GM18909 (cell line): Measurements from ENCODE around the gene NDUFB3.
"Not testable (repeated sequence)": the region's sequence is repeated elsewhere in the genome, so short reads cannot be mapped to it uniquely, and the experiment has no call there.

Experiments used
- ATAC-seq: cut with Tn5 transposase; IDR thresholded peaks from one replicate; pipeline ENCODE4 v1.9.1; 2021; ENCODE audit warnings: mild to moderate bottlenecking; ENCODE audit not compliant: unreplicated experiment, poor library complexity

NDUFB3 gene

DNA sequence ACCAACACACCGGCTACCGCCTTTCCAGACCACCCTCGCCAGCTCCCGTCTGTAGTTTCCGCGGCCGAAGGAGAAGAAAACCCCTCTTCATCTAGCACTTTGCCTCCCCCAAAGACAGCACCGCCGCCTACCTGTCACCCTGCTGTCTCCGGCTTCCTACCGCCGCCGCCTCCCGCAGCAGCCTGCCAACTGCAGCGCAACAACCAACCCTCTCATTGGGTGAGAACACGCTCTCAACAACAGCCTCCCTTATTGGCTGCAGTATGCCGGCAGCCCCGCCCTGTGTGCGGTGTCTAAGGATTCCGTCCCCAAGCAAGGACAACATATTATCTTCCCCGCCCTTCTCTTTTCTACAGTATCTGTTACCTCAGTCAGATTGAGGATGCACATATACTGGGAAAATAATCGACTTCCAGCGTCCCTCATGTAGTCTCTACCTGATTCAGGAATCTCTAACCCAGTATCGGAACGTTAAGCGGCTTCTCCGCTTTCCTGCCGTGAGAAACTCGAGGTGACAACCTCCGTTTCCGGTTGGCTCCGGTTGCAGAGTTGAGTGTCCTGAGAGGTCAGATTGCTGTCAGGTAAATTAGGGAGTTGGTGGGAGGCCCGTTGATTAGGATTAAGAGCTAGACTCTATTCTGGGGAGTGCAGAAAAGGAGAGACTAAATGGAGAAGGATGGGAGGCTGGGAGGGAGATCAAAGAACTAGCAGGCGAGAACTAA, at the start of gene NDUFB3, which contains the start of gene HYCC2:
Gene NDUFB3 (plus strand): TSS at position 523 of the 722 bp plus-strand sequence. CDS start 6,882 bp downstream, outside the sequence.
Gene HYCC2 (minus strand): TSS at position 193 of the 722 bp plus-strand sequence. CDS start 47,662 bp downstream, outside the sequence.
- ATAC-seq: peak; percentile 98

DNA sequence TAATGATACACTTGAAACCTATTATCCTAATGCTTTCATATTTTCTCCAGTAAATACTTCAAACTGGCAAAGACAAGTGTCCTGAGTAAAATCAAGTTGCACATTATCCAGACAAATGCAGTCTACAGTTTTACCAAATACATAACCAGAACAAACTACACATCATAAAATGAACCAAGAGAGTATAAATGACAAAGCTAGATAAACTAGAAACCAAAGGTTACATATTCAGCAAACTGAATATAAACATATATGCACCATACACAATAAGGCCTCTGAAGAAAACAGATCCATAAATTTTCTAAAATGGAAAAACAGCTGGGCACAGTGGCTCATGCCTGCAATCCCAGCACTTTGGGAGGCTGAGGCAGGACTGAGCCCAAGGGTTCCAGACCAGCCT, 47.3 kb upstream of the NDUFB3 start:
- no peak for ATAC-seq

DNA sequence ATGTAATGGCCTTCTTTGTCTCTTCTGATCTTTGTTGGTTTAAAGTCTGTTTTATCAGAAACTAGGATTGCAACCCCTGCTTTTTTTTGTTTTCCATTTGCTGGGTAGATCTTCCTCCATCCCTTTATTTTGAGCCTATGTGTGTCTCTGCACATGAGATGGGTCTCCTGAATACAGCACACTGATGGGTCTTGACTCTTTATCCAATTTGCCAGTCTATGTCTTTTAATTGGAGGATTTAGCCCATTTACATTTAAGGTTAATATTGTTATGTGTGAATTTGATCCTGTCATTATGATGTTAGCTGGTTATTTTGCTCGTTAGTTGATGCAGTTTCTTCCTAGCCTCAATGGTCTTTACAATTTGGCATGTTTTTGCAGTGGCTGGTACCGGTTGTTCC, 37.4 kb upstream of the NDUFB3 start:
- not testable (repeated sequence) for ATAC-seq

DNA sequence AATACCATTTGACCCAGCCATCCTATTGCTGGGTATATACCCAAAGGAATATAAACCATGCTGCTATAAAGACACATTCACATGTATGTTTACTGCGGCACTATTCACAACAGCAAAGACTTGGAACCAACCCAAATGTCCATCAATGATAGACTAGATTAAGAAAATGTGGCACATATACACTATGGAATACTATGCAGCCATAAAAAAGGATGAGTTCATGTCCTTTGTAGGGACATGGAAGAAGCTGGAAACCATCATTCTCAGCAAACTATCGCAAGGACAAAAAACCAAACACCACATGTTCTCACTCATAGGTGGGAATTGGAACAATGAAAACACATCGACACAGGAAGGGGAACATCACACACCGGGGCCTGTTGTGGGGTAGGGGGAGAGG, 33.4 kb upstream of the NDUFB3 start:
- ATAC-seq: not testable (repeated sequence)

GRCh38 chr2:201038855-201039254, 32.9 kb upstream of the NDUFB3 start:
- ATAC-seq: no peak

DNA sequence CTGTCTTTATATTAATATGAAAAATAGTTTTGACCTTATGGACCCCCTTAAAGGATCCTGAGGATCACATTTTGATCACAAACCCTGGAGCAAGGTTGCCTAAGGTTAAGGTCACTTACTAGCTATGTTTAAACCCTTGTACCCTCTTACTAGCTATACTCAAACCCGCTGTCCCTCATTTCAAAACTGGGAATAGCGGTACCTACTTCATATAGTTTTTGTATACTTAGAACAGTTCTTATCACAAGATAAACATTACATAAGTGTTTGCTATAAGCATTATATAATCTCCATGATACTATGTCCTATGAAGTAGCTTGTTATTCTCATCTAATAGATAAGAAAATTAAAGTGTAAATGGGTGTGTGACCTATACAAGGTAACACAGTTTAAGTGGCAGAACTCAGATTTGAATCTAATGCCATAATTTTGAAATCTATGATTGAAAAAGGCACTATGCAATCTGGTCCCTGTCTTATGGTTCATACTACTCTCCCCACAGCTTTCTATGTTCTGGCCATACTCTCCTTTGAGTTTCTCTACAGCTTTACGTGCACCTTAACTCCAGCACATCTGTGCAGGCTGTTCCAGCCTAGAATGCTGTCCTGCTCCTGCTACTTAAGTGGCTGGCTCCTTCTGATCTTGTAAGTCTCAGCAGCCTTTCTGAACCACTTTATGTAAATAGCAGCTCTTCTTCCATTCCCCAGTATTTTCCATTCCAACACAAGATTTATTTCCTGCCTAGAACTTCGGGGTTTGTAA, 30.8 kb upstream of the NDUFB3 start:
- no peak for ATAC-seq

DNA sequence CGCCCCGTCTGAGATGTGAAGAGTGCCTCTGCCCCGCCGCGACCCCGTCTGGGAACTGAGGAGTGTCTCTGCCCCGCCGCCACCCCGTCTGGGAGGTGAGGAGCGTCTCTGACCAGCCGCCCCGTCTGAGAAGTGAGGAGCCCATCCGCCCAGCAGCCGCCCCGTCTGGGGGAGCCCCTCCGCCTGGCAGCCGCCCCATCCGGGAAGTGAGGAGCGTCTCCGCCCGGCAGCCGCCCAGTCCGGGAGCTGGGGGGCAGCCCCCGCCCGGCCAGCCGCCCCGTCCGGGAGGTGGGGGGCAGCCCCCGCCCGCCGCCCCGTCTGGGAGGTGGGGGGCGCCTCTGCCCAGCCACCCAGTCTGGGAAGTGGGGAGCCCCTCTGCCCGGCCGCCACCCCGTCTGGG, 29.4 kb upstream of the NDUFB3 start:
- ATAC-seq: not testable (repeated sequence)

GRCh38 chr2:201043050-201043449, 28.8 kb upstream of the NDUFB3 start:
- not testable (repeated sequence) for ATAC-seq

DNA sequence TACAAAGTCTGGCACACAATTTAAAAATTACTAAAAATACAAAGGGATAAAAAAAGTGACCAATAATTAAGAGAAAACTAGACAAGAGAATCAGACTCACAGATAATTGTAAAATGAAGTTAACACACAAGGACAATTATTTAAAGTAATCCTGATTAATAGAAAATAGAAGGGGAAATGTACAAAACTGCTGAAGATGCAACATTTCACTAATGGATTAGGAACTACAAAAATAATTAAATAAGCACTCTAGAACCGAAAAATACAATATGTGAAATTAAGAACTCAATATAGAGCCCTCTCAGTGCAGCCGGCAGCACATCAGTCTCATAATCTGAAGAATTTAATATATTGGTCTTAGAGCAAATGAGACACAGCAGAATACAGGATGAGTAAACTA, 24.9 kb upstream of the NDUFB3 start:
- no peak for ATAC-seq

- ATAC-seq: no peak
Measured at GRCh38 chr2:201049455-201049854, 22.3 kb upstream of the NDUFB3 start.

- ATAC-seq: no peak
Measured at GRCh38 chr2:201057087-201057521, 14.7 kb upstream of the NDUFB3 start.

DNA sequence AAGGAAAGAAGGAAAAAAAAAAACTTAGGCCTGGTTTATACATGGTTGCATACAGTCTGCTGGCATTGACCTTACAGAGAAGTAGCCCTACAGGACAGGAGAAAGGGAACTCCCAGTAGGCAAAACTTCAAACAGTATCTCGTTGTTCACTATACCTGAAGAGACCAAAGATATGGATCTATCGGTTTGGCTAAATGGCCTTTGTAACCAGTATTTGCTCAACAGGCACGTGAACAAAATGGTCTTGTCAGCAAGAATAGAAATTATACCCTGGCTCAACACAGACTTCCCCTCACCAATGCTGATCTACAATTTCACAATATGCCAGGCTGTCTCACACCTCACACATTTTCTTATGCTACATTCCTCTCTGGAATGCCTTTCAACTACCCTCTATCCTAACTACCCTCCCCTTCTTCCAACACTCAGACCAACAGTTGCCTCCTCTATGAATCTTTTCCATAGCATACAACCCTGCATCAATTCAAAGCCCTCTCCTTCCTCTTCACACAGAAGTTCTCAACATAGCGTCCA, 14.0 kb upstream of the NDUFB3 start:
- ATAC-seq: no peak

- ATAC-seq: no peak
Measured at GRCh38 chr2:201058914-201059313, 12.9 kb upstream of the NDUFB3 start.

DNA sequence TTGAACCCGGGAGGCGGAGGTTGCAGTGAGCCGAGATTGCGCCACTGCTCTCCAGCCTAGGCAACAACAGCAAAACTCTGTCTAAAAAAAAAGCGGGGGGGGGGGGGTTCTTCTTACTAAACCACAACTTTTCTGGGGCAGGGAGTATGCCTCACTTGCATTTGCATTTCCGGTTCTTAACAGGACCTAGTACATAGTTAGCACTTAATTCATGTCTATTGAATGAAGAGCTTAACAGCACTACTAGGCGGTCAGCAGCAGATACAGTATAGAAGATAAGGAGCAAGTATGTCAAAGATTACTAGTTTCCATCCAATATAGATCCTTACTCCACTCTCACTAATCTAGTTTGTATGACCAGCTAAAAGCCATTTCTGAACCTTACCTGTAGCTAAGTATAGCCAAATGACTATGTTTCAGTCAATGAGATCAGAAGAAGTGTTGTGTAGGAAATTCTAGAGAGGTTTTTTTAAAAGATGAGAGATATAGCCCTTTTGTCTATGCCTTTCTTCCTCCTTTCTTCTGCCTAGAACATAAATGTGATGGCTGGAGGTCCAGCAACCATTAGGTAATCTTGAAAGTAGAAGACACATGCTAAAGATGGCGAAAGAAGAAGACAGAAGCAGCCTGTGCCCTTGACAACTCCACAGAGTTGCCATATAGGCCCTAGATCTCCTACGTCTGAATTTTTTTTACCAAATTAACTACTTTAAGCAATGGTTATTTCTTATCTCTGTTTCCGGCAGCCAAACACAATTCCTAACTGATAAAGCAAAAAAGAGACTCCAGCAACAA, 11.6 kb upstream of the NDUFB3 start:
- ATAC-seq: no peak

DNA sequence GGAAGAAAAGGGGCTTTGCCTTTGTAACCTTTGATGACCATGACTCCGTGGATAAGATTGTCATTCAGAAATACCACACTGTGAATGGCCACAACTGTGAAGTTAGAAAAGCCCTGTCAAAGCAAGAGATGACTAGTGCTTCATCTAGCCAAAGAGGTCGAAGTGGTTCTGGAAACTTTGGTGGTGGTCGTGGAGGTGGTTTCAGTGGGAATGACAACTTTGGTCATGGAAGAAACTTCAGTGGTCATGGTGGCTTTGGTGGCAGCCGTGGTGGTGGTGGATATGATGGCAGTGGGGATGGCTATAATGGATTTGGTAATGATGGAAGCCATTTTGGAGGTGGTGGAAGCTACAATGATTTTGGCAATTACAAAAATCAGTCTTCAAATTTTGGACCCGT, 8.3 kb upstream of the NDUFB3 start:
- ATAC-seq: not testable (repeated sequence)

DNA sequence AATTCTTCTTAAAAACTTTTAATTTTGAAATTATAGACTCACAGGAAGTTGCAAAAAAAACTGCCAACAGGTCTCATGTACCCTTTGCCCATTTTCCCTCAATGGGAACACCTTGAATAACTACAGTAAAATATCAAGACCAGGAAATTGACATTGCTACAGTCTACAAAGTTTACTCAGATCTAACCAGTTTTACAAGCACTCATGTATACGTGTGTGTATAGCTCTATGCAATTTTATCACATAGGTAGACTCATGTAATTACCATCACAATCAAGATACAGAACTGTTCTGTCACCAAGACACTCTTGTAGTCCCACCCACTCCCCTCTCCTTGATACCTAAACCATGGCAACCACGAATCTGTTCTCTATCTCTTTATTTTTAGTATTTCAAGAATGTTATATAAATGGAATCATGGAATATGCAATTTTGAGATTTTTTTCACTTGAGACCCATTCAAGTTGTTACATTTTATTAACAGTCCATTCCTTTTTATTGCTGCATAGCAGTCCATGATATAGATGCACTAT, 6.9 kb upstream of the NDUFB3 start:
- no peak for ATAC-seq

DNA sequence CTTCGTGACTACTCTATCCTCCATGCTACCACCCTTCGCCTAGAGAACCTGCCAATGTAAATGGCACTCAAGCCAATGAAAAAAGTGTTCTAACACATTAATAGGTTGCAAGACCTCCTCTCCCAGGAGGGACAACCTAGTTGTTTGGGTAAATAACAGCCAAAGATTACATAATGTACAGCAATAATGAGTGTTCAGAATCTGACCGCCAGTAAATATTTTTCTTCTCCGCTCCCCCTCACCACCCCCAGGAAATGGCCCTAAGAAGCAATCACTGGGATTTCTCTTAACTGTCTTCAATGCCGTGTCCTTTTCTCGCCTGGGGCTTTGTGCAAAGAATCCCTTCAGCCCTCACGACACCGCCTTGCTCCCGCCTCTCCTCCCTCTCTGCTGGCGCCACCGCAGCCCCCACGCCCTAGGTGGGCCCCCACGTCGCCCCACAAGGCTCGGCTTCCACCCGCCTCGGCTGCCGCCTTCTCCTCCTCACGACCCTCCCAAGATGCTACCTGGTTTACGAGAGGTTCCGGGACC, 788 bp upstream of the NDUFB3 start:
- peak; percentile 29 for ATAC-seq

DNA sequence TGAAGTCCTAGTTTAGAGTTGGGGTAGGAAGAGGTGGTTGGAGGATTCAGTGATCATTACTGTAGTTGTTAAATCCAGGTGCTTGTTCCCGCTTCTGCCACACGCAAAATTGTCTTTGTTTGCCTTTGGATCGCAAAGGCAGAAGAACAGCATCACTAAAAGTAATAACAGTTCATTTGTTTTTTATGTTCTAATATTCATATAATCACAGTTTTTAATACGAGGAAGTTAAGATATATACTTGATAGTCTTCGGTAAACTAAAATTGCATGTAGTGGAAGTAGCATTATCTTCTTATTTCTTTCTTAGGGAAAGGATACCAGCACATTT, 365 bp downstream of the NDUFB3 start:
- ATAC-seq: no peak

DNA sequence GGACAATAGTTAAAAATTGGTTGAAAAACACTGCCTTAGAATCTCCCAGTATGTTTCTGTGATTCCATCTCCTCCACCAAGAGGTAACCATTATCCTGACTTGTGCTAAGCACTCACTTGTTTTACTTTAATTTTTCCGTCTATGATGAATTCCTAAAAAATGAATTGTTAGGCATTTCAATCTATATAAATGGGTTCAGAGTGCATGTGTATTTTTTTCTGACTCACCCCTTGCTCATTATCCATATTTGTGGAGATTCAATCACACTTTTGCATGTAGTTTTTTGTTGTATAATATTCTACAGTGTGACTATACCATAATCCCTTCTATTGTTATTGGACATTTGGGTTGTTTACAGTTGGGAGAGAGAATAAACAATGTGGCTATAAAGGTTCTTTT, 1.3 kb downstream of the NDUFB3 start:
- no peak for ATAC-seq

DNA sequence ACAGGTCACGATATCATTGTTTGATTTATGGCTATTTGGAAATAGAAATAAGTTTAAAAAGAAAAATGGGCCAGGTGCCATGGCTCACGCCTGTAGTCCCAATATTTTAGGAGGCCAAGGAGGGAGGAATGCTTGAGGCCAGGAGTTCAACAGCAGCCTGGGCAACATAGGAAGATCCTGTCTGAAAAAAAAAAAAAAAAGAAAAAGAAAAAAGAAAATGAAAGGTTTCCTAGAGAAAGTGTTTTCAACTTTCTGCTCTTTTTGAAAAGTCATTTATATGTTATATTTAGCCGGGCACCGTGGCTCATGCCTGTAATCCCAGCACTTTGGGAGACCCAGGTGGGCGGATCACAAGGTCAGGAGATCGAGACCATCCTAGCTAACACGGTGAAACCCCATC, 3.2 kb downstream of the NDUFB3 start:
- ATAC-seq: no peak
